Panc1 (cell line): ENCODE results near the gene KCNJ9.

Experiments used
- CTCF ChIP-seq: fragments of 450-650 bp; IDR thresholded peaks from 2 replicates; pipeline ENCODE4 v1.5.1; 2017; ENCODE audit warnings: mild to moderate bottlenecking
- POLR2AphosphoS5 ChIP-seq: IDR thresholded peaks from 2 replicates; pipeline ENCODE4 v1.6.1; 2012; ENCODE audit warnings: mild to moderate bottlenecking, low read depth, low read length, moderate library complexity
- REST ChIP-seq, 2 experiments: IDR thresholded peaks; 2 replicates each; pipeline ENCODE4 v1.6.1; 2011 to 2012; ENCODE audit warnings: low read depth in 2 of 2, control low read depth in 1 of 2, low read length in 1 of 2, mild to moderate bottlenecking in 1 of 2, moderate library complexity in 1 of 2; ENCODE audit not compliant: insufficient read depth in 1 of 2

GRCh38 chr1:160136121-160136925, 55.0 kb downstream of the KCNJ9 start:
- no peak for TF ChIP-seq POLR2AphosphoS5
- no peak for TF ChIP-seq CTCF
- TF ChIP-seq REST (IDR thresholded peaks at IDR 0.05; ENCODE audit: insufficient read depth in 1 of 2, low read depth in 2 of 2, low read length in 1 of 2), result no peak
